GM18861 (cell line): ENCODE results near the gene NUBPL.
"Not testable (repeated sequence)": the region's sequence is repeated elsewhere in the genome, so short reads cannot be mapped to it uniquely, and the experiment has no call there.

Experiments used
- ATAC-seq: cut with Tn5 transposase; IDR thresholded peaks from one replicate; pipeline ENCODE4 v1.9.1; 2021; ENCODE audit not compliant: unreplicated experiment

Gene NUBPL

GRCh38 chr14:31718985-31719384 lies 157.8 kb downstream of the NUBPL start:
- ATAC-seq = no peak

GRCh38 chr14:31726337-31726736 lies 165.1 kb downstream of the NUBPL start:
- no peak for ATAC-seq

- ATAC-seq = no peak
These were observed 166.6 kb downstream of the NUBPL start for GRCh38 chr14:31727797-31728196.

GRCh38 chr14:31740688-31741087 lies 179.5 kb downstream of the NUBPL start:
- no peak for ATAC-seq

- ATAC-seq = no peak
These were observed 184.5 kb downstream of the NUBPL start for GRCh38 chr14:31745741-31746140.

- ATAC-seq = no peak
These were observed 185.1 kb downstream of the NUBPL start for GRCh38 chr14:31746326-31746725.

- ATAC-seq = no peak
These were observed 188.1 kb downstream of the NUBPL start for GRCh38 chr14:31749275-31749674.

- ATAC-seq = not testable (repeated sequence)
These were observed 189.8 kb downstream of the NUBPL start for GRCh38 chr14:31751047-31751446.

- ATAC-seq = no peak
These were observed 191.9 kb downstream of the NUBPL start for GRCh38 chr14:31752867-31753661.

GRCh38 chr14:31758941-31759340 lies 197.7 kb downstream of the NUBPL start:
- no peak for ATAC-seq

- ATAC-seq = no peak
These were observed 199.1 kb downstream of the NUBPL start for GRCh38 chr14:31760277-31760676.

GRCh38 chr14:31761325-31761724 lies 200.1 kb downstream of the NUBPL start:
- ATAC-seq = no peak

GRCh38 chr14:31763041-31763440 lies 201.8 kb downstream of the NUBPL start:
- ATAC-seq = no peak

- no peak for ATAC-seq
These were observed 205.2 kb downstream of the NUBPL start for GRCh38 chr14:31766315-31766892.

GRCh38 chr14:31768355-31768754 lies 207.2 kb downstream of the NUBPL start:
- ATAC-seq = no peak

GRCh38 chr14:31770271-31770670 lies 209.1 kb downstream of the NUBPL start:
- no peak for ATAC-seq

- no peak for ATAC-seq
These were observed 213.4 kb downstream of the NUBPL start for GRCh38 chr14:31774567-31774966.

- ATAC-seq = no peak
These were observed 216.1 kb downstream of the NUBPL start for GRCh38 chr14:31777312-31777711.

GRCh38 chr14:31781578-31781977 lies 220.4 kb downstream of the NUBPL start:
- no peak for ATAC-seq

GRCh38 chr14:31785574-31785973 lies 224.4 kb downstream of the NUBPL start:
- ATAC-seq = no peak

- no peak for ATAC-seq
These were observed 226.2 kb downstream of the NUBPL start for GRCh38 chr14:31787377-31787776.

GRCh38 chr14:31788340-31788739 lies 227.1 kb downstream of the NUBPL start:
- ATAC-seq = no peak

GRCh38 chr14:31792726-31793125 lies 231.5 kb downstream of the NUBPL start:
- no peak for ATAC-seq
